Adrenal gland (tissue), 5 donors: ENCODE results near the gene GAB4.

Source experiments
- POLR2A ChIP-seq, 2 donors: fragments of 450-650 bp; IDR thresholded peaks; one replicate each; pipeline ENCODE4 v1.6.1; 2017; ENCODE audit warnings: antibody characterized with exemption in 2 of 2, mild to moderate bottlenecking in 2 of 2, moderate library complexity in 1 of 2
- TF ChIP-seq, protein P1 (sequence below), 6 experiments: fragments of 450-650 bp in 4 of 6; fragments of 200-600 bp in 2 of 6; sonication (generic) in 1 of 6; IDR thresholded peaks; 1 replicate in 5 of 6; 2 replicates in 1 of 6; pipeline versions ENCODE4 v1.5.1 to v1.8.0; 2016 to 2021; ENCODE audit warnings: antibody characterized with exemption in 6 of 6, mild to moderate bottlenecking in 2 of 6, moderate library complexity in 1 of 6
- donor health status: DM: no; HTN: no; CAD: no.

DNA sequence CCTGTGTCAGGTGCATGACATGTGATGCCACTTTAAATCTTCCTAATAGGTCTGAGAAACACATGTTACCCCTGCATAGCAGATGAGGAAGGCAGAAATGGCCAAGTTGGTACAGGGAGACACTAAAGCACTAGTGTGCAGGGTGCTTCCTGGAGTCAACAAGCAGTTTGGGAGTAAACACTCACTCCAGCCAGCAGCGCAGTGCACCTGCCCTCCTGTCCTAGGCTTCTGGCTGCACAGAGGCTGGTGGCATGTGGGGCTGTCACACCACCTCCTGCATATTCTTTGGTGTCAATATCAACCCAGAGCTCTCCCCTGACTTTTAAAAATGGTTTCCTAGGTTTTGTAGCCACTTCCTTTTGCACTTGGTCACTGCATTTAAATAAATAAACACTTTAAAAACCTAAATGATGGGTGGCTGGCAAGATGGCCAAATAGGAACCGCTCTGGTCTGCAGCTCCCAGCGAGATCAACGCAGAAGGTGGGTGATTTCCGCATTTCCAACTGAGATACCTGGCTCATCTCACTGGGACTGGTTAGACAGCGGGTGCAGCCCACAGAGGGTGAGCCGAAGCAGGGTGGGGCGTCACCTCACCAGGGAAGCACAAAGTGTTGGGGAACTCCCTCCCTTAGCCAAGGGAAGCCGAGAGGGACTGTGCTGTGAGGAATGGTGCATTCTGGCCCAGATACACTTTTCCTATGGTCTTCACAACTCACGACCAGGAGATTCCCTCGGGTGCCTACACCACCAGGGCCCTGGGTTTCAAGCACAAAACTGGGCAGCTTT lies 33.5 kb downstream of the GAB4 start:
- TF ChIP-seq, protein P1, sequence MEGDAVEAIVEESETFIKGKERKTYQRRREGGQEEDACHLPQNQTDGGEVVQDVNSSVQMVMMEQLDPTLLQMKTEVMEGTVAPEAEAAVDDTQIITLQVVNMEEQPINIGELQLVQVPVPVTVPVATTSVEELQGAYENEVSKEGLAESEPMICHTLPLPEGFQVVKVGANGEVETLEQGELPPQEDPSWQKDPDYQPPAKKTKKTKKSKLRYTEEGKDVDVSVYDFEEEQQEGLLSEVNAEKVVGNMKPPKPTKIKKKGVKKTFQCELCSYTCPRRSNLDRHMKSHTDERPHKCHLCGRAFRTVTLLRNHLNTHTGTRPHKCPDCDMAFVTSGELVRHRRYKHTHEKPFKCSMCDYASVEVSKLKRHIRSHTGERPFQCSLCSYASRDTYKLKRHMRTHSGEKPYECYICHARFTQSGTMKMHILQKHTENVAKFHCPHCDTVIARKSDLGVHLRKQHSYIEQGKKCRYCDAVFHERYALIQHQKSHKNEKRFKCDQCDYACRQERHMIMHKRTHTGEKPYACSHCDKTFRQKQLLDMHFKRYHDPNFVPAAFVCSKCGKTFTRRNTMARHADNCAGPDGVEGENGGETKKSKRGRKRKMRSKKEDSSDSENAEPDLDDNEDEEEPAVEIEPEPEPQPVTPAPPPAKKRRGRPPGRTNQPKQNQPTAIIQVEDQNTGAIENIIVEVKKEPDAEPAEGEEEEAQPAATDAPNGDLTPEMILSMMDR (IDR thresholded peaks at IDR 0.05): no peak
- TF ChIP-seq POLR2A (IDR thresholded peaks at IDR 0.05): no peak
